ENCODE results near the gene SHROOM1. TPM values are rescaled to one million over a fixed set of nuclear protein-coding genes. Genes with fewer than 3 reads are reported as not detected.

SHROOM1 gene
- total RNA-seq, 2 donors from 2014 or later: 62.1 to 364 TPM

DNA sequence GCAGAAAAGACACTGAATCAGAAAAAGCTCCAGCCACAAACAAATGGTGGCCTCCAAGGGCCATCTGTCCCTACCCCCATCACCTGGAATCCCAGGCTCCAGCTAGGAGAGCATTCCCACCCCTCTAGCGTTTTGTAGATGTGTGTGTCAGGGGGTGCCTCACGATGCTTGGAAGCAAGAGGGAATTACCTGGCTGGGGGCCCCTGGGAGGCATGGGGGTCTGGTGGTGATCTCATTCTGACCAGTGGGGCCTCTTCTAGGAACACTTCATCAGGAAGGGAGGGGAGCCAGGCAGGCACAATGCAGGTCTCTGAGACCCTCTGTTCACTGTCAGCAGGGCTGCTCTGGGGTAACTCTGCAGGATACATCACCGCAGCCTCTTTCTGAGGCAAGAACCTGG is 6.0 kb downstream of the SHROOM1 start:
- no peak overlapping the region for H3K27ac ChIP-seq
- intact Hi-C loops (cut with DNase I): loop anchor here (5.0 to 10.0 kb wide), 3 partner anchors 230 to 442 kb away; partner anchors contain the start of gene HSPA4
- WGBS: 100% methylated on average over 3 of the region's 3 CpGs
- H3K9me3 ChIP-seq: no peaks in the 10 kb centered on the region
- H3K4me3 ChIP-seq: no peak overlapping the region
- peaks cover 13% of the 10 kb centered on the region for H3K4me1 ChIP-seq (replicated peaks)
- H3K27me3 ChIP-seq (replicated peaks; ENCODE audit: insufficient read depth): no peaks in the 10 kb centered on the region
- TF ChIP-seq, protein P1, sequence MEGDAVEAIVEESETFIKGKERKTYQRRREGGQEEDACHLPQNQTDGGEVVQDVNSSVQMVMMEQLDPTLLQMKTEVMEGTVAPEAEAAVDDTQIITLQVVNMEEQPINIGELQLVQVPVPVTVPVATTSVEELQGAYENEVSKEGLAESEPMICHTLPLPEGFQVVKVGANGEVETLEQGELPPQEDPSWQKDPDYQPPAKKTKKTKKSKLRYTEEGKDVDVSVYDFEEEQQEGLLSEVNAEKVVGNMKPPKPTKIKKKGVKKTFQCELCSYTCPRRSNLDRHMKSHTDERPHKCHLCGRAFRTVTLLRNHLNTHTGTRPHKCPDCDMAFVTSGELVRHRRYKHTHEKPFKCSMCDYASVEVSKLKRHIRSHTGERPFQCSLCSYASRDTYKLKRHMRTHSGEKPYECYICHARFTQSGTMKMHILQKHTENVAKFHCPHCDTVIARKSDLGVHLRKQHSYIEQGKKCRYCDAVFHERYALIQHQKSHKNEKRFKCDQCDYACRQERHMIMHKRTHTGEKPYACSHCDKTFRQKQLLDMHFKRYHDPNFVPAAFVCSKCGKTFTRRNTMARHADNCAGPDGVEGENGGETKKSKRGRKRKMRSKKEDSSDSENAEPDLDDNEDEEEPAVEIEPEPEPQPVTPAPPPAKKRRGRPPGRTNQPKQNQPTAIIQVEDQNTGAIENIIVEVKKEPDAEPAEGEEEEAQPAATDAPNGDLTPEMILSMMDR (IDR thresholded peaks at IDR 0.05): no peak
- TF ChIP-seq POLR2A (IDR thresholded peaks at IDR 0.05) (no peak), POLR2AphosphoS5 (IDR thresholded peaks at IDR 0.05) (no peak)
- no peaks in the 10 kb centered on the region for H3K36me3 ChIP-seq
- no peak for DNase-seq (ENCODE audit: low spot score)

GRCh38 chr5:132823481-132824050 is 6.9 kb downstream of the SHROOM1 start:
- Histone ChIP-seq H3K27ac (peak overlapping the region in 1 of 2 donors; percentile 31), H3K4me3 (no peak overlapping the region), H3K36me3 (no peaks in the 10 kb centered on the region), H3K27me3 (replicated peaks; ENCODE audit: insufficient read depth) (no peaks in the 10 kb centered on the region), H3K4me1 (replicated peaks) (peaks cover 9% of the 10 kb centered on the region), H3K9me3 (no peaks in the 10 kb centered on the region)
- intact Hi-C loops (cut with DNase I): loop anchor here (5.0 to 10.0 kb wide), 3 partner anchors 231 to 441 kb away; partner anchors contain the start of gene HSPA4
- WGBS: 87% methylated on average over 7 of the region's 7 CpGs
- no peak for DNase-seq (ENCODE audit: low spot score)
- TF ChIP-seq POLR2A (IDR thresholded peaks at IDR 0.05) (no peak), POLR2AphosphoS5 (IDR thresholded peaks at IDR 0.05) (no peak)
- TF ChIP-seq, protein P1 (IDR thresholded peaks at IDR 0.05): no peak

DNA sequence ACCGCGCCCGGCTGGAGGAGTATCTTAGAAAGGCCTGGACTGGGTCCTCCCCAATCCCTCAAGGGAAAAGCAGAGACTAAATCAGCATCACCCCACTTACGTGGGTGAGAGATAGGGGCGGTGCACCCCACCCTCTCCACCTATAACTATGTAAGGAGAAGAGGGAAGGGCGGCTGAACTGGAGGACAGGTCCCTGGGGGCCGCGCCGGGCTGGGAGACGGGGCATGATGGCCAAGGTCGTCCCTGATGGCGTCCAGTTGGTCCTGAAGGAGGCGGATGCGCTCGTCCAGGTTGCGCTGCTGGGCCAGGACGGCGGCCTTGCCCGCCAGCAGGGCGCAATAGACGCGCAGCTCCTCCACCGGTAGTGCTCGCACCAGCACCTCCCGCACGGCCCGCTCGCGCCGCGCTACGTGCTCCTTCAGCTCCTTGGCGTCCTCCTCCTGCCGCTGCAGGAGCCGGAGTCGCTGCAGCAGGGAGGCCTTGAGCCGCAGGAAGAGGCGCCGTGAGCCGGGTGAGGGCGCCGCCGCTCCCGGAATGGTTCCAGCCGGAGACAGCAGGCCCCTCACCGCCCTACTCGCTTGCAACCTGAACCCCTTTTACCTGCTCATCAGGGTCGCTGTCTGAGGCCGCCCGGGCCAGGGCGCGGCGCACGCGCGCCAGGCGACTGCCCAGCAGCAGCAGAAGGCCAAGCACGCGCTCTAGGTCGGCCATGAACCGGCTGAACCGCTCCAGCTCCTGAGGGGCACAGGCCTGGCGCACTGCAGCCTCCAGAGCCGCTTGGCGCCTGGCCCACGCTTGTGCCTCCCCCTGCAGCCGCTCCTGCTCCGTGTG is 7.6 kb downstream of the SHROOM1 start:
- Histone ChIP-seq H3K4me1 (replicated peaks) (peaks cover 9% of the 10 kb centered on the region), H3K9me3 (no peaks in the 10 kb centered on the region), H3K27ac (peak overlapping the region in 1 of 2 donors; percentile 31), H3K27me3 (replicated peaks; ENCODE audit: insufficient read depth) (no peaks in the 10 kb centered on the region), H3K36me3 (no peaks in the 10 kb centered on the region), H3K4me3 (no peak overlapping the region)
- 45% methylated on average over 50 of the region's 68 CpGs for WGBS
- intact Hi-C loops (cut with DNase I): loop anchor here (5.0 to 10.0 kb wide), 3 partner anchors 232 to 441 kb away; partner anchors contain the start of gene HSPA4
- TF ChIP-seq POLR2AphosphoS5 (IDR thresholded peaks at IDR 0.05) (no peak), POLR2A (IDR thresholded peaks at IDR 0.05) (no peak)
- TF ChIP-seq, protein P1 (IDR thresholded peaks at IDR 0.05): peak in 1 of 4 experiments; percentile 4
- no peak for DNase-seq (ENCODE audit: low spot score)

- no peak for DNase-seq (ENCODE audit: low spot score)
- intact Hi-C loops (cut with DNase I): loop anchor here (5.0 to 10.0 kb wide), 3 partner anchors 233 to 439 kb away; partner anchors contain the start of gene HSPA4
- Histone ChIP-seq H3K4me3 (no peak overlapping the region), H3K36me3 (no peaks in the 10 kb centered on the region), H3K9me3 (no peaks in the 10 kb centered on the region), H3K27me3 (replicated peaks; ENCODE audit: insufficient read depth) (no peaks in the 10 kb centered on the region), H3K4me1 (replicated peaks) (peaks cover 6% of the 10 kb centered on the region), H3K27ac (no peak overlapping the region)
- TF ChIP-seq POLR2A (IDR thresholded peaks at IDR 0.05): no peak
- TF ChIP-seq, protein P1 (IDR thresholded peaks at IDR 0.05): no peak
- TF ChIP-seq POLR2AphosphoS5 (IDR thresholded peaks at IDR 0.05): no peak
- 43% methylated on average over 1 of the region's 1 CpG for WGBS
These were observed 8.7 kb downstream of the SHROOM1 start for GRCh38 chr5:132821791-132822190.

All from prostate gland (tissue), 2 donors.